ENCODE data around the gene UBAP1.

- TF ChIP-seq, protein P1, sequence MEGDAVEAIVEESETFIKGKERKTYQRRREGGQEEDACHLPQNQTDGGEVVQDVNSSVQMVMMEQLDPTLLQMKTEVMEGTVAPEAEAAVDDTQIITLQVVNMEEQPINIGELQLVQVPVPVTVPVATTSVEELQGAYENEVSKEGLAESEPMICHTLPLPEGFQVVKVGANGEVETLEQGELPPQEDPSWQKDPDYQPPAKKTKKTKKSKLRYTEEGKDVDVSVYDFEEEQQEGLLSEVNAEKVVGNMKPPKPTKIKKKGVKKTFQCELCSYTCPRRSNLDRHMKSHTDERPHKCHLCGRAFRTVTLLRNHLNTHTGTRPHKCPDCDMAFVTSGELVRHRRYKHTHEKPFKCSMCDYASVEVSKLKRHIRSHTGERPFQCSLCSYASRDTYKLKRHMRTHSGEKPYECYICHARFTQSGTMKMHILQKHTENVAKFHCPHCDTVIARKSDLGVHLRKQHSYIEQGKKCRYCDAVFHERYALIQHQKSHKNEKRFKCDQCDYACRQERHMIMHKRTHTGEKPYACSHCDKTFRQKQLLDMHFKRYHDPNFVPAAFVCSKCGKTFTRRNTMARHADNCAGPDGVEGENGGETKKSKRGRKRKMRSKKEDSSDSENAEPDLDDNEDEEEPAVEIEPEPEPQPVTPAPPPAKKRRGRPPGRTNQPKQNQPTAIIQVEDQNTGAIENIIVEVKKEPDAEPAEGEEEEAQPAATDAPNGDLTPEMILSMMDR (conservative IDR thresholded peaks at IDR 0.05; ENCODE audit: low read depth, low read length) = no peak
- no peak for TF ChIP-seq EZH2 (IDR thresholded peaks at IDR 0.05; ENCODE audit: borderline replicate concordance, low read depth, low read length, poor library complexity, severe bottlenecking)
Observed at GRCh38 chr9:34246453-34246852, 67.6 kb downstream of the UBAP1 start.

Data from A673 (cell line).